Stimulated activated CD8-positive, alpha-beta memory T cell treated with anti-CD3 and anti-CD28 coated beads, Interleukin-4, amount 100 ng/mL, for 48 hours (primary cell): ENCODE results near the gene GLYAT.

Experiments
- DNase-seq: peaks from one replicate; pipeline ENCODE4 v3.0.0-alpha.2; 2020

Gene GLYAT, protein sequence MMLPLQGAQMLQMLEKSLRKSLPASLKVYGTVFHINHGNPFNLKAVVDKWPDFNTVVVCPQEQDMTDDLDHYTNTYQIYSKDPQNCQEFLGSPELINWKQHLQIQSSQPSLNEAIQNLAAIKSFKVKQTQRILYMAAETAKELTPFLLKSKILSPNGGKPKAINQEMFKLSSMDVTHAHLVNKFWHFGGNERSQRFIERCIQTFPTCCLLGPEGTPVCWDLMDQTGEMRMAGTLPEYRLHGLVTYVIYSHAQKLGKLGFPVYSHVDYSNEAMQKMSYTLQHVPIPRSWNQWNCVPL

DNA sequence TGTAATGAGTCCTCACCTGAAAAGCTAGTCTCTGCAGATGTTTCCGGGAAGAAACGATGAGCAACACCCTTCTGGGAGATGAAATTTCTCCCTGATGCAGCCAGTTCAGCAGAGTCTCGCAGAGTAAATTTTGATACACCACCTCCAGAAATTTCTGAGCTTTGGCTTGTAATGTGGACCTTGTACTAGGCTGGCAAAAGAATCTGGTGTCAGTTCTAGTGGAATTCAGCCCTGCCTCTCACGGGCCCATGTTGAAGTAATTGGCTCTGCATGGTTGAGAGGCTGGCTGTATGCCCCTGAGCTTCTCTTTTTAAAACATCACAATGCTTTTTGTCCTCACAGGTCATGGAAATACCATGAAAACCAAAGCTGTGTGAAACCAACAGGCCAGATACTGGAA lies at the start of gene GLYAT:
Gene GLYAT (minus strand): TSS at position 125 of the 400 bp plus-strand sequence. CDS start 7,447 bp downstream, outside the sequence.
- DNase-seq: no peak

DNA sequence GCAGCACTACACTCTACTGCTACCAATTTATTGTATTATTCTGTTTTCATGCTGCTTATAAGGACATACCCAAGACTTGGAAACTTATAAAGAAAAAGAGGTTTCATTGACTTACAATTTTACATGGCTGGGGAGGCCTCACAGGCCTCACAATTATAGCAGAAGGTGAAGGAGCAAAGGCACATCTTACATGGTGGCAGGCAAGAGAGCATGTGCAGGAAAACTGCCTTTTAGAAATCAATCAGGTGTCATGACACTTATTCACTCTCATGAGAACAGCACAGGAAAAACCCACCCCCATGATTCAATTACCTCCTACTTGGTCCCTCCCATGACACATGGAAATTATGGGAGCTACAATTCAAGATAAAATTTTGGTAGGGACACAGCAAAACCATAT lies 49.6 kb upstream of the GLYAT start:
- DNase-seq: no peak

DNA sequence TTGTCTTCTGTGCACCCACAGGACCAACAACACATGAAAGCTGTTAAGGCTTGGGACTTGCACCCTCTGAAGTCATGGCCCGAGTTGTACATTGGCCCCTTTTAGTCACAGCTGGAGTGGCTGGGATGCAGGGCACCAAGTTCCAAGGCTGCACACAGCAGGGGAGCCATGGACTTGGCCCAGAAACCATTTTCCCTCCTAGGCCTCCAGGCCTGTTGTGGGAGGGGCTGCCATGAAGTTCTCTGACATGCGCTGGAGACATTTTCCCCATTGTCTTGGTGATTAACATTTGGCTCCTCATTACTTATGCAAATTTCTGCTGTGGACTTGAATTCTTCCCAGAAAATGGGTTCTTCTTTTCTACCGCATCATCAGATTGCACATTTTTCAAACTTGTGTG lies 48.8 kb upstream of the GLYAT start:
- DNase-seq: no peak

DNA sequence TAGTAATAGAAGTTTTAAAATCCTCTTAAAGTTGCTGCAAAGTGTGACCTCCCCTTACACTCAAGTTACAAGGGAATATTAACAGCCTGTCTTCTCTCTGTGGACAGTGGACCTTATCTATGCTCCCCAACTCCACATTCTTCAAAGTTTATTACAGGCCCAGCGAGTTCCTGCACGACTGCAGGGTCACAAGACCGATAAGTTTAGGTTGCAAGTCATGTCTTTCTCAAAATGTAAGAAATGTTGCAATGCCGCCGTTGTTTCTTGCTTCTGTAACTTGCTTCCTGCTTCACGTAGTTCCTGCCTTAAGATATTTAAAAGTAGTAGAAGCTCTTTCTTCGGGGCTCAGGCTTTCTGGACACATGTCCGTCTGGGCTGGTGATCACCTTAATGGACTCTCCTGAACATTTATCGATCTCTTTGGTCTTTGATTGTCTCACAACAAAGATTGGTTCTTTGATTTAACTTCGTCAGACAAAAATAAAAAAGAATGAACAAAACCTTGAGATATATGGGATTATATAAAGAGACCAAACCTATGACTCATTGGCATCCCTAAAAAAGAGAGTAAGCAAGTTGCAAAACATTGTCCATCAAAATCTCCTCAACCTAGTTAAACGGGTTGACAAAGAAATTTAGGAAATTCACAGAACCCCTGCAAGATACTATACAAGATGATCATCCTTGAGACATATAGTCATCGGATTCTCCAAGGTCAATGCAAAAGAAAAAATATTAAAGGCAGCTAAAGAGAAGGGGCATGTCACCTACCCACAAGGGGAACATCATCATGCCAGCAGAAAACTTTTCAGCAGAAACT lies 45.4 kb upstream of the GLYAT start:
- no peak for DNase-seq

DNA sequence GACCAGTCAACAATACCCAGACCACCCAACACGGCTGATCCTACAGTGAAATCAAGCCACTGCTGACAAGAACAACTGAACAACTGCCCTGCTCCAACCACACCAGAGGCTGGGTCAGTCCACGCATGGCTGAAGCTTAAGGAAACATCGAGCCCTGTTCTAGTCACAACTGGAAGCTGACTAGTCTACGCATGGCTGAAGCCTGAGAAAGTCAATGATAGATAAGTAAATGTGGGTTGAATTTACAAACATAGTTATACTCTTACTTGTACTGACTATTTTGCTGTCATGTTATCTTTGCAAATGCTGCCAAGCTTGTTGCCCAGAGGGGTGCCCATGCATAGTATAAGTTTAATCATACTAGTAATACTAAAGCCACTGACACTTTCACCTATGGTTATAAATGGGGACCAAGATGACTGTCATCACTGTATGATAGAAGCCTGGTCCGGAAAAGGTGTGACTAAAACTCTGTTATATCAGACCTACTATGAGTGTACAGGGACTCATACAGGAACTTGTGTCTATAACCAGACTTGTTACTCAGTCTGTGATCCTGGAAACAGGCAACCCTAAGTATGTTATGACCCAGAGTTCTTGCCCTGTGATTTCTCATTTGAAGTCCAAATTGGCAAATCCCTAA lies 43.4 kb upstream of the GLYAT start:
- DNase-seq: no peak

DNA sequence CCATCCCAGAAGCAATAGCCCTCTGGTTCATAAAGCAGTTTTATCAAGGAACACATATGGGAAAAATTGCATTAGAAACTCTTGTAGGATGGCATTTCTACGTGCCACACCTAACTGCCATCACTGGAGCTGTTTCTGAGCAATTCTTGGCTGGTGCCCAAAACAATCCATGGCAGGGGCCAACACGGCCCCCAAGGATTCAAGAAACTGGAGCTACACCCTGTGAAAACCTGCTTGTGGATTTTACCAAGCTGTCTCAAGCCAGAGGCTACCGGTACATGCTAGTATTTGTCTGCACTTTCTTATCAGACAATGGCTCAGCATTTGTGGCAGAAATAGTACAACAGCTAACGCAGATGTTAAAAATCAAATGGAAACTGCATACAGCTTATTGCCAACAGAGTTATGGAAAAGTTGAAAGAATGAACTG lies 42.4 kb upstream of the GLYAT start:
- DNase-seq: no peak

DNA sequence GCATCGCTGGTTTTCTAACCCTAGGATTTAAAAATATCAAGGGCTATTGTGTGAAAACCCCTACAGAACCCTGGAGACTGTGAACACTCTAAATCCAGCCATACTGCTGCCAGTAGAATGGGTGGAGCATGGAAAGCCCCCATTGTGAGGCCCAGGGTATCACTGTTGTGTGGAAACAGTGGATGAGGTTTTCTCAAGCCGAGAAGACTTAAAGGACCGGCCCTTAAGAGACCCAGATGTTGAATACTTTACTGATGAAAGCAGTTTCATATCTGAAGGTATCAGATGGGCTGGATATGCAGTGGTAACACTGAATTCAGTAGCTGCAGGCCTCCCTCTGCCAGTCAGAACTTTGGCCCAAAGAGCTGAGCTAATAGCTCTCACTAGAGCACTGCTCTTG lies 41.6 kb upstream of the GLYAT start:
- no peak for DNase-seq

DNA sequence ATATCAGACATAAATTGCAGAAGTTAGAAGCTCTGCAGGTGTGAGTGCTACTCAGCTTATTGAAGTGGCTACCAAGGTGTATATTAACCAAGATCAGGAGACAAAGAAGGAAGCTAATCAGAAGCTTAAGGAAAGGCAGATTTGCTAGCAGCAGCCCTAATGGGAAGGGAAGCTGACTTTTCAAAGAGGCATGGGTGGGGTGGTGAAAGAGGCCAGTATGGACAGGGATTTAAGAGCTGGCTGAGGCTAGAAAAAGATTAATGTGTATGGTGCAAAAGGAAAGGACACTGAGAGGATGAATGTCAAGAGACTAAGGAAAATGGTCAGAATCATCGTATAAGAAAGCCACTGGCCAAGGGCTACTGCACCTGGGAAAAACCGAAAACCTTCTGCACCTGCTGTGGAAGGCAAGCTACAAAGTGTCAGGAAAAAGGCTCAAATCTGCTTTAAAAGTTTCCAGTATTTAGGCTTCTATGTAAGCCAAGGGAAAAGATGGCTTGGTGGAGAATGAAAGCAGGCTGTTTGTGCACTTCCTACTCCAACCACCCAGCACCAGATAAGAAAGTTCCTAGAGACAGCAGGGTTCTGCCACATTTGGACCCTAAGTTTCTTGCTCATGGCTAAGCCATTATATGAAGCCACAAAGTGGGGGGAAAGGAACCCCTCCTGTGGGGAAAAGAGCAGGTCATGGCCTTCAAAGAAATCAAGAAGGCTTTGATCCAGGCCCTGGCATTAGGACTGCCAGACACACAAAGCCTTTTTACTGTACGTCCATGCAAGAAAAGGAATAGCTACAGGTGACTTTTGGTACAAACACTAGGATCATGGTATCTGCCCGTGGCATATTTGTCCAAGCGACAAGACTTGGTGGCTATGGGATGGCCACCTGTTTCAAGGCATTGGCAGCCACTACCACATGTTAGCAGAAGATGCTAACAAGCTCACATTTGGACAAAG lies 40.9 kb upstream of the GLYAT start:
- no peak for DNase-seq

DNA sequence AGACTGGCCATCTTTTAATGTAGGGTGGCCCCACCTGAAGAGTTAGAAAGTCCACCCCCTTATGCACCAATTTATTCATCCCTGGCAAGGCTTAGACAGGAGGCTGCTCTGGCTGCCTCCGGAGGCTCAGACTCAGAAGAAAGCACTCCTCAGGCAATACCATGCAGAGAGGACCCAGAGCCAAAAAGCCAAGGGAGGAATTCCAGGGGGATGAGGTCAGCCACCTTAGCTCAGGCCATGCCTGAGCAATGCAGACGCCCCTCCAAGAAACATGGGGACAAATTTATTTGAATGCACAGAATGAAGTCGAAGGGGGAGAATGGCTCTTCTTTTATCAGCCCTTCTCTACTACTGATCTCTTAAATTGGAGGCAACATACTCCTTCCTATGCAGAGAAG lies 39.7 kb upstream of the GLYAT start:
- no peak for DNase-seq

DNA sequence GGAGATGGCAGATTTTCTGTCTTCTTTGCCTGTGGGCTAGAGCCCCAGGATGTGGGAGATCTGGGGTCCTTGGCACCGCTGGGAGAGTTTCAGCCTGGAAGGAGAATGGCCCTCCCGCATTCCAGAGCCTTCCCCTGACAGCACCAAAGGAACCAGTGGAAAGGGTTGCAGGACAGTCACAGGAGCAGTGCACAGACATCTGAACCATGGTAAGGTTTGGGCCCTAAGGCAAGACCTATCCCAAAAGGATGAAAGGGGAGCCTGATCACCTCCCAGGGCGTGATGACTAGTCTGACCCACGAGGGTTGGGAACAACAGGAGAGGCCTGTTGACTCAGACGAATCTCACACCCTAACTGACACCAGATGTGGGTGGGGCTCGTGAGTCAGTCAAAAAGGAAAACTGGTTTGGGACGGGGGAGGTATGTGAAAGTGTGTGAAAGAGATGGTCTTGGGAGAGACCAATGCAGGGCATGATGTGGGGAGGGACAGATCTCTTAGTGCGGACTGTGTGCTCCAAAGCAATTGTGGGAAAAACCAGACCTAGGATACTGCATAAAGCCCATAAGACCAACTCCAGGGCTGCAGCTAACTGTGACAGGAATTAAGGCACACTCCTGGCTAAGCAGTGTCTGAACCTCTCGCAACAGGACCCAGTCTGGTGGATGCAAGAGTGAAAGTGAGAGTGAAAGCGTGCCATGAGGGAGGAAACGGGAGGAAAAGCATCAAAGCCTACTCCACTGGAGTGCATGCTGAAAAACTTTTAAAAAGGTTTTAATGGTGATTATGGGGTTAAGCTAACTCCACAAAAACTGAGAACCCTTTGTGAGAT lies 39.1 kb upstream of the GLYAT start:
- no peak for DNase-seq

DNA sequence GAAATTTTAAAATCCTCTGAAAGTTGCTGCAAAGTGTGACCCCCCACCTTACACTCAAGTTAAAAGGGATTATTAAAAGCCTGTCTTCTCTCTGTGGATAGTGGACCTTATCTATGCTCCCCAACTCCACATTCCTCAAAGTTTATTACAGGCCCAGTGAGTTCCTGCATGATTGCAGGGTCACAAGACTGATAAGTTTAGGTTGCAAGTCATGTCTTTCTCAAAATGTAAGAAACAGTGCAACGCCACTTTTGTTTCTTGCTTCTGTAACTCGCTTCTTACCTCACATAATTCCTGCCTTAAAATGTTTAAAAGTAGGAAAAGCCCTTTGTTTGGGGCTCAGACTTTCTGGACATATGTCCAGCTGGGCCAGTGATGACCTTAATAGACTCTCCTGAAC lies 38.4 kb upstream of the GLYAT start:
- no peak for DNase-seq

DNA sequence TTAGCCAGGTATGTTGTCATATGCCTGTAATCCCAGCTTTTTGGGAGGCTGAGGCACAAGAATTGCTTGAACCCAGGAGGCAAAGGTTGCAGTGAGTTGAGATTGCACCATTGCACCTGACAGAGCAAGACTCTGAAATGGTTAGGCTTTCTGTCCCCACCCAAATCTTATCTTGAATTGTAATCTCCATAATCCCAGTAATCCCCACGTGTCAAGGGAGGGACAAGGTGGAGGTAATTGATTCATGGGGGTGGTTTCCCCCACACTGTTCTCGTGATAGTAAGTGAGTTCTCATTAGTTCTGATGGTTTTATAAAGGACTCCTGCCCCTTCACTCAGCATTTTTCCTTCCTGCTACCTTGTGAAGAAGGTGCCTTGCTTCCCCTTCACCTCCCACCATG lies 37.6 kb upstream of the GLYAT start:
- no peak for DNase-seq

DNA sequence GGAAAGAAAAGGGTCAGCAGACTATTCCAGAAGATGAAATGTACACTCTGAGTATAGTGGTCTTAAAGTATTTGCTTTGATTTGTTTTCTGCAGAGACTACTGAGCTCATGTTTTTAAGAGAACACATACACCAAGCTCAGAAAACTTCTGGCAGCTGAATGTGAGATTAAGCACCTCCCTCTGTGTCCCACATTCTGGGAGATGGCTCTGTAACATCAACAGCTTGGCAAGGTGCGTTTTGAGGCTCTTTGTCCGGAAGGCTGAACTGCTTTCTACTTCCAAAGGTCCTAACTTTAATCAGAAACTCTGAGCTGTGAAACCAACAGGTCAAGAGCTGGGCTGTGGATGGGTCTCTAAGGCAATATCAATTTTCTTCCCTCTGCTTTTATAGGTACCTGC lies 36.4 kb upstream of the GLYAT start:
- DNase-seq: no peak

DNA sequence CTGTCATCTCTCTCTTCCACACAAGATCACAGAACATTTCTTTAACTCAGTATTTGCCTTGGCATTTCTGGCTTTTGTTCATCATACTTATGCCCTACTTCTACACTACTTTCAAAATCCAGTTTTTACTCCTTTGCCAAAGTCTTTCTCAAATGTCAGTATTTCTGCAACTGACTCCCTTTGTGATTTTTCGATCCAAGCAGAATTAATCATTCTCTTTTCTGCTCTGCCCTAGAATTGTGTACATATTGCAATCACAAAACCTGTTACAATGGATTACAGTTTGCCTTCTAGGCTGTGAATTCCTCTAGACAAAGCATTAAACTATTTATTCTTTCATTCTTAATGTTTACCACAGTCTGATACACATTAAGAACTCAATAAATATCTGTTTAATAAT lies 33.3 kb upstream of the GLYAT start:
- no peak for DNase-seq

DNA sequence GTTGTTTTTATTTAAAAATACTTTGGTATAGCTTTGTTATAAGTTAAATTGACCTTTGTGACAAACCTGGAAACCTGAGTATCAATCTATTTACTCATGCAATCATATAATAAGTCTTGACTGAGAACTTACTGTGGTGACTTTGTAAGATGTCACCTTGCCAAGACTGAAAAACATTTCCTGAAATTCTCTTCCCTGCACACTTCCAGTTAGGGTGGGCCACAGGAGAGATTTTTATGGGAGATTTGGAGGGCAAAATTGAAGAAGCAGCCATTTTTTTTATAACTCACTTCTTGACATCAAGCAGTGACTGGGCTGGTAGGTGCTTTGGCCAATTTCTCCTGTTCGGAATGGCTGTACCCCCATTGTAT lies 31.4 kb upstream of the GLYAT start:
- DNase-seq: no peak

DNA sequence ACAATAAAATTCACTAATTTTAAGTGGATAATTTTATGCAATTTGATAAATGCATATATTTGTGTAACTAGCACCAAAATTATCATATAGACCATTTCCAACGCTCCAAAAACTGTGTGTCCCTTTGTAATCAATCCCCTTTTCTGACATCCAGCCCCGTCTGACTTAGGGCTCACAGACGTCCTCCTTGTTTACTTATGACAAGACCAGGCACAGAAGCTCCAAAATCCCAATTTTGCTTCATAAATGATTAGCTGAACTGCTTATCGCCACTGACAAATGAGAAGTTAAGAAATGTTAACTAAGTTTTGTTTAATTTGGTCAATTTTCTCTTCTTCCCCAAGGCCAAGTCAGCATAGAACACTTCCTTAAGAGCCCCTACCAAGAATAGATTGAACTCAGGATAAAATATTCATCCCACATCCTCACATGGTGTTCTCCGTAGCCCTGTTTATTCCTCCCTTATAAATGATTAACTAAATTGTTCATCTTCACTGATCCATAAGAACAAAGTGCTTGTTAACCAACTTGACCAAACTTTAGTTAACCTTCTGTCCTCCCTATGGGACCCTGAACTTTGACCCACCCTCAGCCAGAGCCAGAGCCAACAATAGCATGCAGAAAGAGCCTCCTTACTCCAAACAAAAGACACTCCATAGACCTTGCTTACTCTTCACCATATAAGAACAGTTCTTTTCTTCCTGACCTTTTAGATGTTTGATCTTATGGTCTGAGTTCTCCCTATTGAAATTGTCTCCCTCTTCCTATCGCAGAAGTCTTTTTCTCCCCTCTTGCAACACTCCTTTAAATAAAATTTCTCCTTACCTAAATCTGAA lies 30.8 kb upstream of the GLYAT start:
- no peak for DNase-seq

DNA sequence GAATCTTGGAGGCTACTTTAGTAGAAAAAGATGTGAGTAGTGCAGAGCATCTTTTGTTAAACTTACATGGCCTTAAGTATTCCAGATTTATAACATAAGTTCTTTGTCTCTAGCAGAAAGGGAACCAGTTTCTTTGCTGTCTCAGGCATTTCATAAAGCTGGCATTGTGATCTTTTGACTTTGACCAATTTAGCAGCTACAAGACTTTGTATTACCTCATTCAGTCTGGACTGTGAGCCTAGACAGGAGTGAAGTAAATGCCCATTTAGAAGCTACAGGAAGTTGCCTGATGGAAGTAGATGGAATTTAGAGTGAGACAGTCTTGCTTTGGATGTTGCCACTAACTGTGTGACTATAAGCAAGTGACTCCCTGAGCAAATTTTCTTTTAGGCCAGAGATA lies 25.7 kb upstream of the GLYAT start:
- no peak for DNase-seq

DNA sequence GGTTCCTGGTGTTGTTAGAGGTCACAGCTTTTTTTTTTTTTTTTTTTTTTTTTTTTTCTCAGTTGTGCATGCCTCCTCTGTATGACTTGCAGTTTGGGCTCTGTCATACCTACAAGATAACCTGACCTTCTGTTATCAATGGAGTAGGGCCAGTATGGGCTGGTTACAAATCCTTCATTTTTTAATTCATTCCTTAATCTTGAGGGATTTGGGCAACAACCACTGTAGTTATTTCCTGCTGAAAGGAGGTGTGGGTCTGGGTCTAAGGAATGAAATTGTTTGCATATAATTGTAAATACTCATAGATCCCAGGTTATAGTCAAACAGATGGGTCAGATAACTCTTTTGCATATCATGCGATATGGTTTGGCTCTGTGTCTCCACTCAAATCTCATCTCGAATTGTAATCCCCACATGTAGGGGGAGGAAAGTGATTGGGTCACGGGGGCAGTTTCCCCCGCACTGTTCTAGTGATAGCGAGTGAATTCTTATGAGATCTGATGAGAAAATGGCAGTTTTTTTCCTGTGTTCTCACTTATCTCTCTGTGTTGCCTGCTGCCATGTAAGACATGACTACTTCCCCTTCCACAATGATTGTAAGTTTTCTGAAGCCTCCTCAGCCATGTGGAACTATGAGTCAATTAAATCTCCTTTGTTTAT lies 14.1 kb upstream of the GLYAT start:
- DNase-seq: no peak

DNA sequence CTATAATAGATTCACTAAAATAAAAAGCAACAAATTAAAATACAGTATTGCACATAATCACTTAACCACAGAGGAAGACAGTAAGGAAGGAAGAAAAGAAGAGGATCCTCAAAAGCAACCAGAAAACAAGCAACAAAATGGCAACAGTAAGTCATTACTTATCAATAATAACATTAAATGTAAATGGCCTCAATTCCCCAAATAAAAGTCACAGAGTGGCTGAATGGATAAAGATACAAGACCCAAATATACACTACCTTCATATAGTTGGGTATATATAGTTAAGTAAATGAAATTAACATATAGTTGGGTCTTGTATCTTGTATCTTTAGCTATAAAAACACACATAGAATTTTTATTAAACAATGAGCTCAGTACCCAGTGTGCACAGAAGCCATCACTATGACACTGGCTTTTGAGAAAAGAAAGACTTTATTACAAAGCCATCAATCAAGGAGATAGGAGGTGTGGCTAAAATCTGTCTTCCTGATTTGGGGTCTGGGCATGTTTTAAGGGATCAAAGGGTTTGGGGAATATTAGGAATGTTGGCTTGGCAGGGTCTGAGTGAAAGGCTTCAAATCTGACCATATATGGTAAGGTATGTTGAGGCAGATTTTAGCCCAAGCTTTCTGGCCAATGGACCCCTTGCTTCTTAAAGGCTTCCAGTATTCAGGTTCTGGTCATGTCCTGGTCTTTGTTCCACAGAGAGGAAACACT lies 13.4 kb upstream of the GLYAT start:
- no peak for DNase-seq
